Measurements from ENCODE around the gene UGT1A4. TPM values are rescaled to one million over a fixed set of nuclear protein-coding genes. Genes with fewer than 3 reads are reported as not detected.

UGT1A4 gene
- total and polyA plus RNA-seq, 10 of the 15 experiments (the other 5 are each of a cell fraction or from before 2014, with no cell fraction given), result not detected

DNA sequence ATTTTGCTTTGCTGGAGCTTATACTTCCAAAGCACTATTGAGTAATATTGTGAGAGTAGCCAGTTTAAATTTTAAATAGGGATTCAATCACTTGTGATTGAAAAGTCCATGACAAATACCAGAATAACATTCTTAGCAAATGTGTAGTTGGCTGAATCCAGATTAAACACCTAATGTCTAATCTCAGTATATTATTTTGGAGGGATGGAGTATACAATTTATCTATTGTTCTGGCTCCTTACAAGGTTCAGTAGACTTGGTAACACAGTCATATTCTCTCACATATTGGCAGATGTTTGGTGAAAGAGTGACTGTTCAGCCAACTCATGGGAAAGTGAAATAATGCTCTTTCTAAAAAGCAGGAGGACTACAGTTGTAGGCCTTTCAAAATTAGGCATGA, 44.6 kb upstream of the UGT1A4 start:
- CTCF ChIA-PET, result no interaction called here
- Histone ChIP-seq H3K4me1 (ENCODE audit: control insufficient read depth, insufficient read depth, low read length) (no peaks in the 10 kb centered on the region), H3K9ac (ENCODE audit: control insufficient read depth, insufficient read depth, low read length) (no peak overlapping the region), H3K27ac (ENCODE audit: control insufficient read depth, insufficient read depth) (no peak overlapping the region), H3K36me3 (ENCODE audit: control insufficient read depth in 2 of 2, insufficient read depth in 2 of 2, low read length in 1 of 2) (no peaks in the 10 kb centered on the region), H3K79me2 (ENCODE audit: control insufficient read depth, insufficient read depth, low read length) (no peaks in the 10 kb centered on the region), H4K20me1 (ENCODE audit: control insufficient read depth, insufficient read depth) (no peaks in the 10 kb centered on the region), H3K9me3 (replicated peaks; ENCODE audit: control insufficient read depth, insufficient read depth, low read length) (no peaks in the 10 kb centered on the region), H2AFZ (ENCODE audit: control insufficient read depth, low read depth, low read length) (no peak overlapping the region), H3K4me2 (ENCODE audit: control insufficient read depth, insufficient read depth) (no peak overlapping the region), H3K4me3 (no peak overlapping the region), H3K27me3 (replicated peaks in 1 of 2; ENCODE audit: control insufficient read depth in 2 of 2, insufficient read depth in 2 of 2, low read length in 1 of 2) (no peaks in the 10 kb centered on the region; a peak in 1 of 4 replicates)
- no peak for TF ChIP-seq MXI1 (IDR thresholded peaks at IDR 0.05; ENCODE audit: low read depth, low read length)
- TF ChIP-seq FOS (IDR thresholded peaks at IDR 0.05; ENCODE audit: borderline replicate concordance, extremely low read depth, insufficient read length), result no peak
- no peak for TF ChIP-seq PML (IDR thresholded peaks at IDR 0.05; ENCODE audit: low read length)
- TF ChIP-seq RBBP5 (conservative IDR thresholded peaks at IDR 0.05), result no peak
- TF ChIP-seq TARDBP (IDR thresholded peaks at IDR 0.05; ENCODE audit: borderline replicate concordance), result no peak
- SMC1A ChIA-PET (ENCODE audit: uncharacterized antibody, unreplicated experiment), result no interaction called here
- BruUV-seq (replicated peaks), result no TSS peak
- RAD21 ChIA-PET (ENCODE audit: unreplicated experiment), result no interaction called here
- intact Hi-C loops (cut with micrococcal nuclease; ENCODE audit: unreplicated experiment) (no loop called here), in situ Hi-C loops (cut with MboI) (no loop called here)
- no peak for ATAC-seq
- no peak for DNase-seq (ENCODE audit: low read depth, low spot score)
- POLR2A ChIA-PET, result no interaction called here
- FAIRE-seq, result no peak

- CTCF ChIA-PET, result no interaction called here
- SMC1A ChIA-PET (ENCODE audit: uncharacterized antibody, unreplicated experiment), result no interaction called here
- no peak for ATAC-seq
- Histone ChIP-seq H2AFZ (ENCODE audit: control insufficient read depth, low read depth, low read length) (no peak overlapping the region), H3K27ac (ENCODE audit: control insufficient read depth, insufficient read depth) (no peak overlapping the region), H4K20me1 (ENCODE audit: control insufficient read depth, insufficient read depth) (no peaks in the 10 kb centered on the region), H3K36me3 (ENCODE audit: control insufficient read depth in 2 of 2, insufficient read depth in 2 of 2, low read length in 1 of 2) (no peaks in the 10 kb centered on the region), H3K79me2 (ENCODE audit: control insufficient read depth, insufficient read depth, low read length) (no peaks in the 10 kb centered on the region), H3K4me2 (ENCODE audit: control insufficient read depth, insufficient read depth) (no peak overlapping the region), H3K4me3 (no peak overlapping the region), H3K27me3 (replicated peaks in 1 of 2; ENCODE audit: control insufficient read depth in 2 of 2, insufficient read depth in 2 of 2, low read length in 1 of 2) (no peaks in the 10 kb centered on the region; a peak in 1 of 4 replicates), H3K4me1 (ENCODE audit: control insufficient read depth, insufficient read depth, low read length) (no peaks in the 10 kb centered on the region), H3K9me3 (replicated peaks; ENCODE audit: control insufficient read depth, insufficient read depth, low read length) (no peaks in the 10 kb centered on the region), H3K9ac (ENCODE audit: control insufficient read depth, insufficient read depth, low read length) (no peak overlapping the region)
- RAD21 ChIA-PET (ENCODE audit: unreplicated experiment), result no interaction called here
- POLR2A ChIA-PET, result no interaction called here
- in situ Hi-C loops (cut with MboI) (no loop called here), intact Hi-C loops (cut with micrococcal nuclease; ENCODE audit: unreplicated experiment) (no loop called here)
- no peak for FAIRE-seq
- BruUV-seq (replicated peaks), result no TSS peak
- WGBS (ENCODE audit: insufficient coverage, insufficient replicate concordance, low lambda C conversion rate, missing lambda C conversion rate), result 0% methylated on average over 1 of the region's 1 CpG
- no peak for DNase-seq (ENCODE audit: low read depth, low spot score)
- no peak for TF ChIP-seq TCF3 (IDR thresholded peaks at IDR 0.05; ENCODE audit: borderline replicate concordance, insufficient read depth, low read depth, low read length)
- TF ChIP-seq NR2C1 (IDR thresholded peaks at IDR 0.05), result no peak
- peak; percentile 10; the same call in 1 of the 2 replicates for TF ChIP-seq RAD21 (IDR thresholded peaks at IDR 0.05; ENCODE audit: insufficient read depth, low read depth, low read length)
- TF ChIP-seq WRNIP1 (IDR thresholded peaks at IDR 0.05; ENCODE audit: borderline replicate concordance, low read depth, low read length), result no peak
- TF ChIP-seq, protein P1, sequence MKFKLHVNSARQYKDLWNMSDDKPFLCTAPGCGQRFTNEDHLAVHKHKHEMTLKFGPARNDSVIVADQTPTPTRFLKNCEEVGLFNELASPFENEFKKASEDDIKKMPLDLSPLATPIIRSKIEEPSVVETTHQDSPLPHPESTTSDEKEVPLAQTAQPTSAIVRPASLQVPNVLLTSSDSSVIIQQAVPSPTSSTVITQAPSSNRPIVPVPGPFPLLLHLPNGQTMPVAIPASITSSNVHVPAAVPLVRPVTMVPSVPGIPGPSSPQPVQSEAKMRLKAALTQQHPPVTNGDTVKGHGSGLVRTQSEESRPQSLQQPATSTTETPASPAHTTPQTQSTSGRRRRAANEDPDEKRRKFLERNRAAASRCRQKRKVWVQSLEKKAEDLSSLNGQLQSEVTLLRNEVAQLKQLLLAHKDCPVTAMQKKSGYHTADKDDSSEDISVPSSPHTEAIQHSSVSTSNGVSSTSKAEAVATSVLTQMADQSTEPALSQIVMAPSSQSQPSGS (IDR thresholded peaks at IDR 0.05; ENCODE audit: low read length), result no peak
- no peak for TF ChIP-seq IKZF2 (IDR thresholded peaks at IDR 0.05)
- TF ChIP-seq PML (IDR thresholded peaks at IDR 0.05; ENCODE audit: low read length), result no peak
- TF ChIP-seq RAD51 (IDR thresholded peaks at IDR 0.05), result no peak
- TF ChIP-seq, protein P2, sequence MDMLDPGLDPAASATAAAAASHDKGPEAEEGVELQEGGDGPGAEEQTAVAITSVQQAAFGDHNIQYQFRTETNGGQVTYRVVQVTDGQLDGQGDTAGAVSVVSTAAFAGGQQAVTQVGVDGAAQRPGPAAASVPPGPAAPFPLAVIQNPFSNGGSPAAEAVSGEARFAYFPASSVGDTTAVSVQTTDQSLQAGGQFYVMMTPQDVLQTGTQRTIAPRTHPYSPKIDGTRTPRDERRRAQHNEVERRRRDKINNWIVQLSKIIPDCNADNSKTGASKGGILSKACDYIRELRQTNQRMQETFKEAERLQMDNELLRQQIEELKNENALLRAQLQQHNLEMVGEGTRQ (IDR thresholded peaks at IDR 0.05; ENCODE audit: borderline replicate concordance, low read depth, low read length), result no peak
- no peak for TF ChIP-seq BCL3 (IDR thresholded peaks at IDR 0.05; ENCODE audit: borderline replicate concordance, insufficient read depth, low read depth, low read length, poor library complexity, severe bottlenecking)
Observed at GRCh38 chr2:233674314-233674713, 44.2 kb upstream of the UGT1A4 start.

All from GM12878 (cell line).